ENCODE measurements around the gene UCHL5.

DNA sequence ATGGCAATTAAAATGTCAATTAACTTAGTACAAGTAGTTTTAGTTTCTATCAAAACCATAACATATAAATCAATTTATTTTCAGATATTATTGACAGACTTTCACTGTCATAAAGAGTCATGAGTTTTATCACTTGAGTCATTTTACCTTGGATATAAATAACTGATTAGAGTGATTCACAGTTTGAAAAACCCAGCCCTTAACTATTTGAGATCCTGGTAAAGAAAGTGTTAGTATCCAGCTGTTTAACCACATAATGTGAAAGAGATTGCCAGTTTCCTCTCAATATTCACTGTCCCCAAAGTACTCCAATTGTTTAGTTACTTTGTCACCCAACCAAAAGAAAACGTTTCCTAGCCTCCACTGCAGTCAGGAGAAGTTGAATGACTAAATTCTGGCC is 91.3 kb downstream of the UCHL5 start:
- TF ChIP-seq SUZ12 (IDR thresholded peaks at IDR 0.05; ENCODE audit: extremely low read depth, insufficient read depth, insufficient read length) (no peak), YY1 (IDR thresholded peaks at IDR 0.05; ENCODE audit: insufficient read depth, insufficient read length) (no peak), ZNF274 (IDR thresholded peaks at IDR 0.05; ENCODE audit: low read depth, low read length) (no peak)
